Loucy (cell line): Measurements from ENCODE around the gene TSPAN9.

Experiments used
- H2AFZ ChIP-seq: fragments of 200-600 bp; sonication (generic); 2 replicates; pipeline ENCODE4 v1.6.0; 2016; ENCODE audit warnings: antibody characterized with exemption, mild to moderate bottlenecking, low read length, moderate library complexity
- H3F3A ChIP-seq: fragments of 200-600 bp; 2 replicates; pipeline ENCODE4 v1.6.0; 2016; ENCODE audit warnings: antibody characterized with exemption, low read depth, mild to moderate bottlenecking
- H3K27me3 ChIP-seq: fragments of 200-600 bp; sonication (generic); 2 replicates; pipeline ENCODE4 v1.6.1; 2014; ENCODE audit warnings: low read length, mild to moderate bottlenecking; ENCODE audit not compliant: insufficient read depth, poor library complexity, severe bottlenecking
- H3K36me3 ChIP-seq: fragments of 200-600 bp; sonication (generic); 2 replicates; pipeline ENCODE4 v1.6.1; 2016; ENCODE audit warnings: low read length; ENCODE audit not compliant: insufficient read depth
- H3K4me1 ChIP-seq: fragments of 200-600 bp; sonication (generic); 2 replicates; pipeline ENCODE4 v1.5.1; 2014; ENCODE audit warnings: low read length, mild to moderate bottlenecking; ENCODE audit not compliant: insufficient read depth, poor library complexity, severe bottlenecking
- H3K4me2 ChIP-seq: fragments of 200-600 bp; sonication (generic); 2 replicates; pipeline ENCODE4 v1.6.0; 2014; ENCODE audit warnings: antibody characterized with exemption, low read length, low read depth, mild to moderate bottlenecking; ENCODE audit not compliant: poor library complexity, severe bottlenecking
- H3K4me3 ChIP-seq: fragments of 200-600 bp; sonication (generic); 2 replicates; pipeline ENCODE4 v1.5.1; 2014; ENCODE audit warnings: low read length, mild to moderate bottlenecking, mixed read lengths; ENCODE audit not compliant: poor library complexity, severe bottlenecking
- H3K79me2 ChIP-seq: fragments of 200-600 bp; sonication (generic); 2 replicates; pipeline ENCODE4 v1.6.1; 2014; ENCODE audit warnings: low read length; ENCODE audit not compliant: insufficient read depth
- H3K9ac ChIP-seq: fragments of 200-600 bp; sonication (generic); 2 replicates; pipeline ENCODE4 v1.6.0; 2014; ENCODE audit warnings: mild to moderate bottlenecking, low read depth, low read length, moderate library complexity; ENCODE audit not compliant: poor library complexity, severe bottlenecking
- H3K9me2 ChIP-seq: fragments of 200-600 bp; sonication (generic); replicated peaks from 2 replicates; pipeline ENCODE4 v1.6.1; 2016; ENCODE audit warnings: low read depth, low read length, mixed read lengths
- H3K9me3 ChIP-seq: fragments of 200-600 bp; sonication (generic); 2 replicates; pipeline ENCODE4 v1.6.1; 2014; ENCODE audit warnings: mild to moderate bottlenecking, antibody characterized with exemption, low read length, low read depth; ENCODE audit not compliant: insufficient read depth
- H4K20me1 ChIP-seq: fragments of 200-600 bp; sonication (generic); 2 replicates; pipeline ENCODE4 v1.6.0; 2014; ENCODE audit warnings: antibody characterized with exemption, low read length, mild to moderate bottlenecking; ENCODE audit not compliant: insufficient read depth, poor library complexity, severe bottlenecking
- EZH2phosphoT487 ChIP-seq: fragments of 200-600 bp; IDR thresholded peaks from 2 replicates; pipeline ENCODE4 v1.6.1; 2018; ENCODE audit warnings: antibody characterized with exemption, mild to moderate bottlenecking, moderate library complexity, borderline replicate concordance
- TF ChIP-seq, protein P1 (sequence below): fragments of 200-600 bp; sonication (generic); conservative IDR thresholded peaks from 2 replicates; pipeline ENCODE4 v1.5.1; 2014; ENCODE audit warnings: mild to moderate bottlenecking, antibody characterized with exemption, low read length

The TSPAN9 gene

DNA sequence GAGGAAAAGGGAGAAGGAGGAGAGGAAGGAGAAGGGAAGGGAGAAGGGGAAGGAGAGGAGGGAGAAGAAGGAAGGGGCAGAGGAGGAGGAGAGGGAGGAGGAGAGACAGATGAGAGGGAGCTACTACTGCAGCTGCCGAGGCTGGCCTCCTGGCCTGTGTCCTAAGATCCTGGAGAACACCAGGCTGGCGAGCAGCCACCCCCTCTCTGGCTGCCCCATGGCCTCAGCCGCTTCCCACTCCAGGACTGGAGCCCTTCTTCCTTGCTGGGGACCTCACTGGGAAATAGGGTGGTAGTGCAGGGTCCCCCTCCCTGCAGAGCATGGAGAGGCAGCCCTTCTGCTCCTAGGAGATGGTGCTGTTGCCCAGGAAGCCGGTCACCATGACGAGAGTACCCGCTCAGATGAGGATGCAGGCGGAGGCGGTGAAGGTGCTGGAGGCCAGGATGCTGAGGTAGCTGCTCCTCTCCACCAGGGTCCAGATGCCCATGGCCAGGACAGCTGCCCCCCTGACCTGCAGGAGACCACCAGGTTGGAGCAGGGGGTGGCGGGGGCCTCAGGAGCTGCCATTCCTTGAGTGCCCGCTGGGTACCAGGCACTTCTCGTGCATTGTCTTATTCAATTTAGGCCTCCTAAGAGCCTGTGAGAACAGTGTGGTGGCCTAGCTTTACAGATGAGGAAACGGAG lies 246.0 kb downstream of the TSPAN9 start:
- Histone ChIP-seq H3K9me2 (no peaks in the 10 kb centered on the region), H2AFZ (no peak overlapping the region), H4K20me1 (no peaks in the 10 kb centered on the region), H3K9ac (no peak overlapping the region), H3K79me2 (no peaks in the 10 kb centered on the region), H3K4me2 (no peak overlapping the region), H3K36me3 (no peaks in the 10 kb centered on the region), H3K9me3 (no peaks in the 10 kb centered on the region), H3K4me1 (no peaks in the 10 kb centered on the region), H3K4me3 (no peak overlapping the region), H3F3A (no peaks in the 10 kb centered on the region), H3K27me3 (no peaks in the 10 kb centered on the region)
- TF ChIP-seq EZH2phosphoT487: no peak

- Histone ChIP-seq H3K79me2 (no peaks in the 10 kb centered on the region), H3F3A (no peaks in the 10 kb centered on the region), H3K9me2 (no peaks in the 10 kb centered on the region), H2AFZ (no peak overlapping the region), H3K4me1 (no peaks in the 10 kb centered on the region), H3K27me3 (no peaks in the 10 kb centered on the region), H3K9me3 (no peaks in the 10 kb centered on the region), H4K20me1 (no peaks in the 10 kb centered on the region), H3K4me3 (no peak overlapping the region), H3K9ac (no peak overlapping the region), H3K4me2 (no peak overlapping the region), H3K36me3 (no peaks in the 10 kb centered on the region)
- no peak for TF ChIP-seq EZH2phosphoT487
- TF ChIP-seq, protein P1, sequence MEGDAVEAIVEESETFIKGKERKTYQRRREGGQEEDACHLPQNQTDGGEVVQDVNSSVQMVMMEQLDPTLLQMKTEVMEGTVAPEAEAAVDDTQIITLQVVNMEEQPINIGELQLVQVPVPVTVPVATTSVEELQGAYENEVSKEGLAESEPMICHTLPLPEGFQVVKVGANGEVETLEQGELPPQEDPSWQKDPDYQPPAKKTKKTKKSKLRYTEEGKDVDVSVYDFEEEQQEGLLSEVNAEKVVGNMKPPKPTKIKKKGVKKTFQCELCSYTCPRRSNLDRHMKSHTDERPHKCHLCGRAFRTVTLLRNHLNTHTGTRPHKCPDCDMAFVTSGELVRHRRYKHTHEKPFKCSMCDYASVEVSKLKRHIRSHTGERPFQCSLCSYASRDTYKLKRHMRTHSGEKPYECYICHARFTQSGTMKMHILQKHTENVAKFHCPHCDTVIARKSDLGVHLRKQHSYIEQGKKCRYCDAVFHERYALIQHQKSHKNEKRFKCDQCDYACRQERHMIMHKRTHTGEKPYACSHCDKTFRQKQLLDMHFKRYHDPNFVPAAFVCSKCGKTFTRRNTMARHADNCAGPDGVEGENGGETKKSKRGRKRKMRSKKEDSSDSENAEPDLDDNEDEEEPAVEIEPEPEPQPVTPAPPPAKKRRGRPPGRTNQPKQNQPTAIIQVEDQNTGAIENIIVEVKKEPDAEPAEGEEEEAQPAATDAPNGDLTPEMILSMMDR: no peak
Measured at GRCh38 chr12:3325736-3326135, 248.6 kb downstream of the TSPAN9 start.

DNA sequence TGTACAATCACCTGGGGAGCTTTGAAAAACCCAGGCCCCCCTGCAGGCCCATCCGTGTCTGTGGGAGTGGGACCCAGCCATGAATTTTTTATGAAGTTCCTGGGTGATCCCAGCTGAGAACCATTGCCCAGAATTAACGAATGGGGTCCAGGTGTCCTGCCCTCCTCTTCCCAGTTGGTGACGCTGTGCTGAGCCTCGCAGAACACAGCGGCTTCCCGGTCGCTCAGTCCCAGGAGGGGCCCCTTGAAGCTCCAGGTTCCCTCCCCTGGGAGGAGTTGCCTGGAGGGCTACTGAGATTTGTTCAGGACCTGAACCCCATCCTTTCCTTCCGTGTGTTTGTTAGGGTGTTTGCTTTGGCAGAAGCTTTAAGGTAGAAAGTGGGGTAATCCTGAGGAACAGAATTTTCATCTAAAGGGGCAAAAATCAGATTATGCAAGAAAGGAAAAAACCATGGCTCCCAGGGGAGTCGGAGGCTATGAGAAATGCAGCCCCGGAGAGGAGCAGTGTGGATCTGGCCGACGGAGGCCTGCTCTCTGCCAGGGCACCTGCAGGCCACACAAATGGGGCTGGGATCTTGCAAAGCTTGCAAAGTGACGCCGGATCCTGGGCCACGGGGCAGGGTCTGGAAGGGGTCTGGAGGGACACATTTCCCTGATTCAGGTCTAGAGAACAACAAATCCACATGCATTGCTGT lies 249.1 kb downstream of the TSPAN9 start:
- H2AFZ ChIP-seq: no peak overlapping the region
- no peak overlapping the region for H3K9ac ChIP-seq
- no peak overlapping the region for H3K4me3 ChIP-seq
- no peaks in the 10 kb centered on the region for H4K20me1 ChIP-seq
- no peaks in the 10 kb centered on the region for H3K27me3 ChIP-seq
- H3K9me2 ChIP-seq: no peaks in the 10 kb centered on the region
- no peaks in the 10 kb centered on the region for H3K4me1 ChIP-seq
- TF ChIP-seq EZH2phosphoT487: no peak
- TF ChIP-seq, protein P1: no peak
- no peaks in the 10 kb centered on the region for H3K9me3 ChIP-seq
- H3K79me2 ChIP-seq: no peaks in the 10 kb centered on the region
- no peaks in the 10 kb centered on the region for H3F3A ChIP-seq
- H3K36me3 ChIP-seq: no peaks in the 10 kb centered on the region
- no peak overlapping the region for H3K4me2 ChIP-seq
